SK-N-SH (cell line): ENCODE data around the gene CLSTN2.

Experiments used
- CHD2 ChIP-seq: fragments of 150-350 bp; IDR thresholded peaks from 2 replicates; pipeline ENCODE4 v1.6.1; 2018; ENCODE audit warnings: low read length; ENCODE audit not compliant: partially characterized antibody
- CTCF ChIP-seq: fragments of 200-600 bp; sonication (generic); IDR thresholded peaks from 2 replicates; pipeline ENCODE4 v1.6.1; 2017; ENCODE audit warnings: antibody characterized with exemption, mild to moderate bottlenecking, moderate library complexity
- EZH2phosphoT487 ChIP-seq: fragments of 200-600 bp; sonication (generic); IDR thresholded peaks from 2 replicates; pipeline ENCODE4 v1.6.1; 2017; ENCODE audit warnings: low read depth, mixed run types, mild to moderate bottlenecking, antibody characterized with exemption, moderate library complexity, borderline replicate concordance
- FOSL2 ChIP-seq: IDR thresholded peaks from 2 replicates; pipeline ENCODE4 v1.4.0; 2012; ENCODE audit warnings: low read depth, mild to moderate bottlenecking, moderate library complexity, borderline replicate concordance
- FOXJ3 ChIP-seq: sonication (generic); formaldehyde crosslinking; IDR thresholded peaks from 2 replicates; pipeline ENCODE4 v1.5.1; 2020; ENCODE audit warnings: mild to moderate bottlenecking, missing genetic modification reagents
- JUND ChIP-seq: IDR thresholded peaks from 2 replicates; pipeline ENCODE4 v1.4.0; 2012
- MEF2A ChIP-seq: IDR thresholded peaks from 2 replicates; pipeline ENCODE4 v1.4.0; 2012; ENCODE audit warnings: low read depth, borderline replicate concordance
- RAD21 ChIP-seq: IDR thresholded peaks from 2 replicates; pipeline ENCODE4 v1.6.1; 2012; ENCODE audit warnings: mild to moderate bottlenecking, low read length
- YY1 ChIP-seq: IDR thresholded peaks from 2 replicates; pipeline ENCODE4 v1.4.0; 2012; ENCODE audit warnings: low read depth, mild to moderate bottlenecking
- TF ChIP-seq, protein P1 (sequence below): IDR thresholded peaks from 2 replicates; pipeline ENCODE4 v1.4.0; 2012; ENCODE audit warnings: low read depth

- TF ChIP-seq CTCF (no peak), FOSL2 (no peak), RAD21 (no peak), JUND (no peak), FOXJ3 (no peak), MEF2A (no peak), YY1 (no peak), CHD2 (no peak), EZH2phosphoT487 (no peak)
- TF ChIP-seq, protein P1, sequence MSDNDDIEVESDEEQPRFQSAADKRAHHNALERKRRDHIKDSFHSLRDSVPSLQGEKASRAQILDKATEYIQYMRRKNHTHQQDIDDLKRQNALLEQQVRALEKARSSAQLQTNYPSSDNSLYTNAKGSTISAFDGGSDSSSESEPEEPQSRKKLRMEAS, result no peak
Observed at GRCh38 chr3:140336465-140336864, 401.5 kb downstream of the CLSTN2 start.
